ENCODE data around the gene U2SURP. TPM values are rescaled to one million over a fixed set of nuclear protein-coding genes. Genes with fewer than 3 reads are reported as not detected.

U2SURP gene
- total and polyA plus RNA-seq, 2 experiments from 2014 or later = 40.2 to 66.1 TPM

- Histone ChIP-seq H4K20me1 (ENCODE audit: insufficient read depth) (no peaks in the 10 kb centered on the region), H3K4me1 (ENCODE audit: insufficient read depth) (no peaks in the 10 kb centered on the region), H2AFZ (no peak overlapping the region), H3F3A (ENCODE audit: insufficient read depth) (no peaks in the 10 kb centered on the region), H3K27me3 (replicated peaks; ENCODE audit: insufficient read depth) (0 out of 2 replicates have a peak, but pooled peaks cover 4% of the 10 kb centered on the region), H3K36me3 (ENCODE audit: low read depth) (no peaks in the 10 kb centered on the region), H3K79me2 (ENCODE audit: insufficient read depth) (no peaks in the 10 kb centered on the region), H3K9me3 (ENCODE audit: low read depth) (no peaks in the 10 kb centered on the region), H3K4me3 (no peak overlapping the region), H3K27ac (no peak overlapping the region), H3K9me2 (ENCODE audit: insufficient read depth) (no peaks in the 10 kb centered on the region), H3K4me2 (ENCODE audit: unreplicated experiment) (no peak overlapping the region), H3K9ac (no peak overlapping the region)
- TF ChIP-seq EZH2 (IDR thresholded peaks at IDR 0.05; ENCODE audit: insufficient read depth, poor library complexity, severe bottlenecking) (no peak), EZH2phosphoT487 (IDR thresholded peaks at IDR 0.05; ENCODE audit: insufficient read depth, low read depth) (no peak)
- DNase-seq = no peak
- in situ Hi-C loops (cut with MboI) = no loop called here
- 72 to 74% methylated on average over 5 of the region's 5 CpGs for WGBS, 2 experiments (ENCODE audit: low coverage in 1 of 2, low lambda C conversion rate in 2 of 2, missing lambda C conversion rate in 2 of 2)
These were observed 108.5 kb downstream of the U2SURP start for GRCh38 chr3:143109861-143110260.

Small RNAs within 50 kb of the gene (small RNA-seq; reads per million reads assigned to genes)
- gene AC021074.2 (ENCODE audit: low read depth, low replicate concordance) = not detected

Other genes with a start within 250 kb of the U2SURP start
- 46.4 and 69.2 TPM in 2 replicates for gene PCOLCE2, start 112.5 kb upstream of the U2SURP start, total RNA-seq (2014; rRNA removed; shearing (Covaris generic))
- 45.4 and 48.5 TPM in 2 replicates for gene PCOLCE2, start 112.5 kb upstream of the U2SURP start, polyA plus RNA-seq (2016; fragmentation: Nextera tagmentation; extraction: Ambion mirVana)
- gene PAQR9, start 37.9 kb upstream of the U2SURP start, total RNA-seq (2014; rRNA removed; shearing (Covaris generic)) = not detected in 2 replicates
- gene PAQR9, start 37.9 kb upstream of the U2SURP start, polyA plus RNA-seq (2016; fragmentation: Nextera tagmentation; extraction: Ambion mirVana) = not detected in 2 replicates
- gene CHST2, start 118.2 kb downstream of the U2SURP start, total RNA-seq (2014; rRNA removed; shearing (Covaris generic)) = 10.4 and 12.0 TPM in 2 replicates
- 2.1 and 2.3 TPM in 2 replicates for gene CHST2, start 118.2 kb downstream of the U2SURP start, polyA plus RNA-seq (2016; fragmentation: Nextera tagmentation; extraction: Ambion mirVana)

Data from GM23248 (cell line).